CD4-positive, alpha-beta T cell treated with Interleukin-21 for 1 hour (primary cell): ENCODE measurements around the gene ZSWIM3.
"Not testable (repeated sequence)": the region's sequence is repeated elsewhere in the genome, so short reads cannot be mapped to it uniquely, and the experiment has no call there.

ENCODE experiments used
- DNase-seq: peaks from one replicate; pipeline ENCODE4 v3.0.0-alpha.2; 2020

The ZSWIM3 gene

DNA sequence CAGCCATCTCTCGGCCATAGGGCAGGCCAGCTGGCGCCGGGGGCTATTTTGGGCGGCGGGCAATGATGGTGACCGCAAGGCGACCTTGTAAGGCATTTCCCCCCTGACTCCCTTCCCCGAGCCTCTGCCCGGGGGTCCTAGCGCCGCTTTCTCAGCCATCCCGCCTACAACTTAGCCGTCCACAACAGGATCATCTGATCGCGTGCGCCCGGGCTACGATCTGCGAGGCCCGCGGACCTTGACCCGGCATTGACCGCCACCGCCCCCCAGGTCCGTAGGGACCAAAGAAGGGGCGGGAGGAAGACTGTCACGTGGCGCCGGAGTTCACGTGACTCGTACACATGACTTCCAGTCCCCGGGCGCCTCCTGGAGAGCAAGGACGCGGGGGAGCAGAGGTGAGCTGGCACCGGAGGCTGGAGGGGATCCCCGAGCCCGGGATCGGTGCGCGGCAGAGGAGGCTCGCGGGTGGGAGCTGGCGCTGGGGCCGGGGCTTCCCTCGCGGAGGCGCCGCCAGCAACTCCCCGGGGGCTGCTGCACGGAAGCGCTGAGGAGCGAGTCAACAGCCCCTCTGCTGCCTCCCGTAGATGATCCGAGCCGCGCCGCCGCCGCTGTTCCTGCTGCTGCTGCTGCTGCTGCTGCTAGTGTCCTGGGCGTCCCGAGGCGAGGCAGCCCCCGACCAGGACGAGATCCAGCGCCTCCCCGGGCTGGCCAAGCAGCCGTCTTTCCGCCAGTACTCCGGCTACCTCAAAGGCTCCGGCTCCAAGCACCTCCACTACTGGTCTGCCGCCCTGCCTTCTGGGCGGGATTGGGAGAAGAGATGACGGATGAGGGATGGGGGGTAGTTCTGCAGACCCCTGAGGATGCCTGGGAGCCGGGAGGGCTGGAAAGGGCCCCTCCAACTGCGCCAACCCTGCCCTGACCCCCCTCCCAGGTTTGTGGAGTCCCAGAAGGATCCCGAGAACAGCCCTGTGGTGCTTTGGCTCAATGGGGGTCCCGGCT lies 33.9 kb downstream of the ZSWIM3 start, which contains the start of the genes CTSA and NEURL2:
Gene CTSA, plus strand, starts transcription at position 351 of the 999 bp plus-strand sequence. Its CDS starts 234 bp downstream, at position 585.
Gene NEURL2, minus strand, starts transcription at position 224 of the 999 bp plus-strand sequence. Its CDS starts 217 bp downstream, at position 7.
- DNase-seq, result peak; percentile 84

GRCh38 chr20:45892049-45892825 lies 34.8 kb downstream of the ZSWIM3 start:
- DNase-seq, result no peak

DNA sequence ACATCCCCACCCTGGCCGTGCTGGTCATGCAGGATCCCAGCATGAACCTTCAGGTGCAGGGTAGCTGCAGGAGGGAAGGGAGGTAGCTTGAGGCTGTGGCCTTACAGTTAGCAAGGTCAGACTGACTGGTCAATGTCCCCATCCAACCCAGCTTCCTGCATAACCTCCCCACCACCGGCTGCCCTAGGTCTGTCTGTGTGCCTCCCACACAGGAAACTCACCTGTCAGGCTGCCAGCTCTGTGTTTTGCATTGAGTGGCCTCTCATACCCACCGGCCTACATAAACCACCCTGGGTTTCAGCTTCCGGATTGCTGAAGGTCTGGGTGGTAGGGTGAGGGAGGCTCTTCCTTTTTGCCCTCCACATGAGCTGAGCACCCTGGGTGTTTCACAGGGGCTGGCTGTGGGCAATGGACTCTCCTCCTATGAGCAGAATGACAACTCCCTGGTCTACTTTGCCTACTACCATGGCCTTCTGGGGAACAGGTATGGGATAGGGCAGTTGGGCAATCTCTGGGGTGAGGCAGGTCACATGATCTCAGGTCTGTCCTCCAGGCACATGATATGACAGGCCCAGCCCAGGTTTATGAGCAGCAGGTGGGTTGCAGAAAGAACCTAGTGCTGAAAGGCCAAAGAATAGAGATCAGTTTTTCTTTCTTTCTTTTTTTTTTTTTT lies 35.5 kb downstream of the ZSWIM3 start:
- peak; percentile 30 for DNase-seq

GRCh38 chr20:45893831-45894230 lies 36.4 kb downstream of the ZSWIM3 start:
- no peak for DNase-seq

DNA sequence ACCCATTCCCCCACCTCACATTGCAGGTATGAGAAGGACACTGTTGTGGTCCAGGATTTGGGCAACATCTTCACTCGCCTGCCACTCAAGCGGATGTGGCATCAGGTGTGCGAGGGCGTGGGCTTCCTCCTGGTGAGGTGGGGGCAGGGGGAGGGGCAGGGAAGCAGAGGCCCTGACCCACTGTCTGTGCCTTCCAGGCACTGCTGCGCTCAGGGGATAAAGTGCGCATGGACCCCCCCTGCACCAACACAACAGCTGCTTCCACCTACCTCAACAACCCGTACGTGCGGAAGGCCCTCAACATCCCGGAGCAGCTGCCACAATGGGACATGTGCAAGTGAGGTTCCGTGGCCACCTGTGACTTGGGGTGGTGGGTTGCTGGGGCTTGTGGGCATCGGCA lies 37.4 kb downstream of the ZSWIM3 start:
- no peak for DNase-seq

- no peak for DNase-seq
Measured at GRCh38 chr20:45896641-45897161, 39.3 kb downstream of the ZSWIM3 start.

GRCh38 chr20:45897289-45897688 lies 39.9 kb downstream of the ZSWIM3 start:
- DNase-seq, result no peak

GRCh38 chr20:45897692-45898091 lies 40.3 kb downstream of the ZSWIM3 start:
- no peak for DNase-seq

GRCh38 chr20:45898285-45898684 lies 40.9 kb downstream of the ZSWIM3 start:
- DNase-seq, result no peak

GRCh38 chr20:45899046-45899835 lies 41.8 kb downstream of the ZSWIM3 start:
- no peak for DNase-seq

- DNase-seq, result not testable (repeated sequence)
Measured at GRCh38 chr20:45901332-45901731, 43.9 kb downstream of the ZSWIM3 start.

DNA sequence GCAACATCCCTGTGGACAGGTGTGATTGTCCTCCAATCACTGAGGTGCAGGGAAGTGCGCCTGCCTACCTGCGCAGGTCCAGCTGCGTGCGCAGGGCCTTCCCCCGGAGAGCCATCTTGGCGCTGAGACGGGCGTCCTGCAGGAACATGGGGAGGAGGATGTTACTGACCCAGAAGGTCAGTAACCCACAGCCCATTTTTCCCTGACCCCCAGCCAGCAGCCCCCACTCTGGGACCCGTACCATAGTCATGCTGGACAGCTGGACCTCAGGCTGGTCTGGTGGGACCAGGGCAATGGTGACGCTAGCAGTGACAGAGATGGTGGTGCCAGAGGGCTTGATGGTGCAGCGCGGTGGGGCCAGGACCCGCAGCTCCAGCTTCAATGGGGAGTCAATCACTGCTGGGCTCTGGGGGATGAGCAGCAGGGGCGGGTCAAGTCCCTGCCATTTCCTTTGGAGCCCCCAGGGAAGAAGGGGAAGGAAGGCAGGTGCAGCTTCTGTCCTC lies 44.8 kb downstream of the ZSWIM3 start:
- no peak for DNase-seq

- no peak for DNase-seq
Measured at GRCh38 chr20:45904583-45905504, 47.4 kb downstream of the ZSWIM3 start.

- DNase-seq, result no peak
Measured at GRCh38 chr20:45905505-45906079, 48.2 kb downstream of the ZSWIM3 start.

GRCh38 chr20:45907219-45907948 lies 50.0 kb downstream of the ZSWIM3 start:
- no peak for DNase-seq

GRCh38 chr20:45908084-45908483 lies 50.7 kb downstream of the ZSWIM3 start:
- DNase-seq, result no peak

- DNase-seq, result no peak
Measured at GRCh38 chr20:45909336-45909808, 52.0 kb downstream of the ZSWIM3 start.

GRCh38 chr20:45909817-45910669 lies 52.6 kb downstream of the ZSWIM3 start:
- no peak for DNase-seq
